ENCODE data around the gene CD151. TPM values are rescaled to one million over a fixed set of nuclear protein-coding genes. Genes with fewer than 3 reads are reported as not detected.

CD151 gene
- total and polyA plus RNA-seq, 5 experiments from 2014 or later, result 9.4 to 24.3 (median 11.2) TPM

DNA sequence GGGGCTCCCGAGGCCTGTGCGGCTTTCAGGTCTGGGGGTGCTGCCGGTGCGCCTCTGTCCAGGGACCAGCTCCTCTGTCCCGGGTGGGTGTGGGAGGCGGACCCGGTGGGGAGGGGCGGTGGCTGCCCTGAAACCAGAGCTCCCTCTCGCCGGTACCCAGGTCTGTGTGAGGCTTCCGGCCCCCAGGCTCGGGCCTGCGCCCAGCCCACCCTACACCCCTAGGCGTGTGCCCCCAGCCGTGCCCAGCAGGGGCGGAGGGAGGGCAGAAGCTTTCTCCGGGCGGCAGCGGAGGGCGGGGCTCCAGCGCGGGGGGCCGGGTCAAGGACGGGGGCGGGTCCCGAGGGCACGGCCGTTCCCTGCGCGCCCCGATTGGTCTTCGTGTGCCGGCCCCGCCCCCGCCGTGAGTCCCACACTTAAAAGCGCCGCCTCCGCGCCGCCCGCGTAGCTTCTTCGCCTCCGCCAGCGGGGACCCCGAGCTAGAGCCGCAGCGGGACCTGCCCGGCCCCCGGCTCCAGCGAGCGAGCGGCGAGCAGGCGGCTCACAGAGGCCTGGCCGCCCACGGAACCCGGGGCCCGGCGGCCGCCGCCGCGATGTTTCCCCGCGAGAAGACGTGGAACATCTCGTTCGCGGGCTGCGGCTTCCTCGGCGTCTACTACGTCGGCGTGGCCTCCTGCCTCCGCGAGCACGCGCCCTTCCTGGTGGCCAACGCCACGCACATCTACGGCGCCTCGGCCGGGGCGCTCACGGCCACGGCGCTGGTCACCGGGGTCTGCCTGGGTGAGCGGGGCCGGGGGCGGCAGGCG lies 13.4 kb upstream of the CD151 start:
- ATAC-seq, result peak; percentile 71 to 72
- peak; percentile 87 to 98 (median 93) for DNase-seq
- Mint-ChIP-seq H3K9me3 (no peaks in the 10 kb centered on the region), H3K4me3 (peak overlapping the region; percentile 77 to 92 (median 86)), H3K27me3 (peaks cover 0 to 2% (median 0%) of the 10 kb centered on the region in 5 donors), H3K27ac (peak overlapping the region in 9 of 10 donors; percentile 57 to 95 (median 89)), H3K36me3 (peaks cover 0 to 23% (median 4%) of the 10 kb centered on the region in 3 donors), H3K4me1 (peaks cover 4 to 20% (median 20%) of the 10 kb centered on the region in 4 donors)
- POLR2A ChIA-PET, result interaction anchor here (0.6 to 6.0 kb wide), 25 partner anchors 8 to 612 kb away, joined by 3 to 127 read pairs (median 5); partner anchors contain the start of genes BET1L, CD151, CHID1 and CRACR2B

DNA sequence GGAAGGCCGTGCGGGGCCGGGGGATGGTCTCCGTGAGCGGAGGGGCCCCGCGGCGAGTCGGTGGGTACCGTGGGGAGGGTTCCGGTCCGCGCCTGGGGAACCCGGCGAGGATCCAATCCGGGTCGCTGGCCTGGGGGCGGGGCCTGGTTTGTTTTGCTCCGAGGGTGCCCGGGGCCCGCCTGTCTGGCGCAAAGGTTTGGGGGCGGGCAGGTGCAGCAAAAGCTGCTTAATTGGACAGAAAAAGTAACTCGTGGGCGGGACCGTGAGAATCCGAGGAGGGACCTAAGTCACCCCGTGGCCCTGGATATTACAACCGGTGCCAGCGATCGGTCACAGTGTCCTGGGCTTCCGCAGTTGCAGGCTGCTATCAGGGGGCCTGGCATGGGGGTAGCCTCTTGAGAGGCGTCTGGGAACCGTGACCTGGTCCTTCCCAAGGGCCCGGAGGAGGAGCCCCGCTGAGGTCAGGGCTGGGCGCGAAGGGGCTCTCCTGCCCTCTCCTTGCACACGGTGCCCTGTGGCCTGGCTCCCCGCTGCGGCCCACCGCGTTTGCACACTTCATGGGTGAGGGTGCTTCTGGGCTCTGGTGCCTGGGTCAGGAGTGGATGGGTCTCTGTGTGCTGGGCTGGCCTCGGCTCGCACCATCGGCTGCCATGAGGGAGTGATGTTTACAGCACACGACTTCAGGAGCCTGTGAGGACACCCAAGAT lies 12.7 kb upstream of the CD151 start:
- Mint-ChIP-seq H3K36me3 (peaks cover 0 to 28% (median 10%) of the 10 kb centered on the region in 3 donors), H3K27me3 (peaks cover 0 to 5% (median 0%) of the 10 kb centered on the region in 5 donors), H3K4me1 (peaks cover 4 to 22% (median 20%) of the 10 kb centered on the region in 4 donors), H3K4me3 (peak overlapping the region; percentile 79 to 92 (median 88)), H3K9me3 (no peaks in the 10 kb centered on the region), H3K27ac (peak overlapping the region; percentile 57 to 95 (median 89))
- POLR2A ChIA-PET, result interaction anchor here (0.6 to 6.0 kb wide), 17 partner anchors 9 to 613 kb away, joined by 3 to 127 read pairs (median 9); partner anchors contain the start of genes BET1L, CD151, CHID1 and CRACR2B
- peak; percentile 79 to 81 for ATAC-seq
- DNase-seq, result peak; percentile 92 to 97 (median 96)

DNA sequence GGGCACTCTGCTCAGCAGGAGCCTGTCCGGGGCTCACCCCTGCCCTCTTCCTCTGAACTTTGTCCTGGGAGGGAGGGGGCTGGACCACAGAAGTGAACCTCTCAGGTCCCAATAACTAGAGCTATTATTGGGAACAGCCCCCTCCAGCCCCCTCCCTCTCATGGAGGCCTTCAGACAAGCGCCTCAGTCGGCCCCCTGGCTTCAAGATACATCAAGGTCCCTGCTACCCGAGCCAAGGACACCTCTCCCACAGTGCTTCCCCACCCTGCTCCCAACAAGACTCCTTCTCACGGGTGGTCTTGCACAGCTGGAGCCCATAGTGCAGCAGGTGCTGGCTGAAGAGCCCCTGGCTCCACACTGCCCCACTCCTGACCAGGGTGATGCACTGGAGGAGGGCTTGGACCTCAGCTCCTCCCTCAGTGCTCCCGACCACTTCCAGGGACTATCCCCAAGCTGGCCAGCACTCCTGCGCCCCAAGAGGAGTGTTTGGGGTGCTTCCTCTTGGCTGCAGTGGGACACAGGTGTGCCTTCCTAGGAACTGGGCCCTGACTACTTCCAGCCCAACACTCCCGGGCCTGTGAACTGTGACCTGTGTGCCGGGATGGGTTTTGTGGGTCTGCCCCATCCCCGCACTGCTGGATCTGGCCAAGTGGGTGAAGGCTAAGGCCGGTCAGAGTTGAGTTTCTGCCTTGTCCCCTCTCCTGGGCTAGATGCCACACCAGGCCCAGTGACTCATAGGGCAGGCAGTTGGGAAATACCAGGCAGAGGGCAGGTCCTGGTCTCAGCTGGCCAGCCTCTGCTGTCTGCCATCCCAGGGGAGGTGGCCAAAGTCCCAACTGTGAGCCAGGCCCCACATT lies 11.9 kb upstream of the CD151 start:
- DNase-seq, result no peak
- peaks cover 0 to 9% (median 0%) of the 10 kb centered on the region in 5 donors for H3K27me3 Mint-ChIP-seq
- no peak for ATAC-seq
- H3K27ac Mint-ChIP-seq, result peak overlapping the region in 7 of 10 donors; percentile 62 to 92 (median 77)
- POLR2A ChIA-PET, result interaction anchor here (1.0 to 6.0 kb wide), 11 partner anchors 10 to 125 kb away, joined by 3 to 127 read pairs (median 24); partner anchors contain the start of genes CD151, CHID1, CRACR2B and GATD1
- H3K4me1 Mint-ChIP-seq, result peaks cover 4 to 23% (median 20%) of the 10 kb centered on the region in 4 donors
- H3K36me3 Mint-ChIP-seq, result peaks cover 0 to 34% (median 12%) of the 10 kb centered on the region in 3 donors
- no peaks in the 10 kb centered on the region for H3K9me3 Mint-ChIP-seq
- peak overlapping the region; percentile 79 to 92 (median 88) for H3K4me3 Mint-ChIP-seq

DNA sequence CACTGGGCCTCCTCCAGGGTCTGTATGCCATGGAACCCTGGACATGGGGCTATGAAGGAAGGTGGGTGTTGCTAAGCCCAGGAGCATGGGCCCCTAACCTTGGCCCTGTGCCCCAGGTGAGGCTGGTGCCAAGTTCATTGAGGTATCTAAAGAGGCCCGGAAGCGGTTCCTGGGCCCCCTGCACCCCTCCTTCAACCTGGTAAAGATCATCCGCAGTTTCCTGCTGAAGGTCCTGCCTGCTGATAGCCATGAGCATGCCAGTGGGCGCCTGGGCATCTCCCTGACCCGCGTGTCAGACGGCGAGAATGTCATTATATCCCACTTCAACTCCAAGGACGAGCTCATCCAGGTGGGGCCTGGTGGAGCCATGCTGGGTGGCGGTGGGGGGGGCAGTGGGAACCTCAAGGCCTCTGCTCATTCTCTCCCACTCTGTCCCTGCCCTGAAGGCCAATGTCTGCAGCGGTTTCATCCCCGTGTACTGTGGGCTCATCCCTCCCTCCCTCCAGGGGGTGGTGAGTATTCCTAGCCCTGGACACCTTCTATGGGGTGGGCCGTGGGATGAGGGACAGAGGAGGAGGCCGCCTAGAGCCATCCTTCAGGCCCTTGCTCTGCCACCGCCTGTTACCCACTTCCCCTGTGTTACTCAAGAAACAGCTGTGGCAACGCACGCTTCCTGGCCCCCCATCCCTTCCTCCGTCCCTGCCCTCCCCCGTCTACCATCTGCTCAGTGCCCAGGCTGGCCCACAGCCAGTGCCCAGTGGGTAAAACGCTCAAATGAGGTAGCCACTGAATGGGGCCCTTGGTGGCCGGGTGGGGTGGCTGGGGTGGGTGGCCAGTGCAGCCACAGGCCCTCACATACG lies 11.0 kb upstream of the CD151 start:
- ATAC-seq (no peak), DNase-seq (no peak)
- H3K4me3 Mint-ChIP-seq, result peak overlapping the region in 9 of 10 donors; percentile 44 to 92 (median 87)
- H3K9me3 Mint-ChIP-seq, result no peaks in the 10 kb centered on the region
- H3K27me3 Mint-ChIP-seq, result peaks cover 0 to 14% (median 0%) of the 10 kb centered on the region in 5 donors
- H3K36me3 Mint-ChIP-seq, result peaks cover 0 to 34% (median 12%) of the 10 kb centered on the region in 3 donors
- POLR2A ChIA-PET, result interaction anchor here (1.5 to 6.0 kb wide), 6 partner anchors 11 to 21 kb away, joined by 8 to 127 read pairs (median 74); partner anchors contain the start of genes CD151, CRACR2B, PIDD1 and POLR2L
- peaks cover 4 to 28% (median 23%) of the 10 kb centered on the region in 4 donors for H3K4me1 Mint-ChIP-seq
- peak overlapping the region in 3 of 10 donors; percentile 4 to 43 (median 14) for H3K27ac Mint-ChIP-seq

DNA sequence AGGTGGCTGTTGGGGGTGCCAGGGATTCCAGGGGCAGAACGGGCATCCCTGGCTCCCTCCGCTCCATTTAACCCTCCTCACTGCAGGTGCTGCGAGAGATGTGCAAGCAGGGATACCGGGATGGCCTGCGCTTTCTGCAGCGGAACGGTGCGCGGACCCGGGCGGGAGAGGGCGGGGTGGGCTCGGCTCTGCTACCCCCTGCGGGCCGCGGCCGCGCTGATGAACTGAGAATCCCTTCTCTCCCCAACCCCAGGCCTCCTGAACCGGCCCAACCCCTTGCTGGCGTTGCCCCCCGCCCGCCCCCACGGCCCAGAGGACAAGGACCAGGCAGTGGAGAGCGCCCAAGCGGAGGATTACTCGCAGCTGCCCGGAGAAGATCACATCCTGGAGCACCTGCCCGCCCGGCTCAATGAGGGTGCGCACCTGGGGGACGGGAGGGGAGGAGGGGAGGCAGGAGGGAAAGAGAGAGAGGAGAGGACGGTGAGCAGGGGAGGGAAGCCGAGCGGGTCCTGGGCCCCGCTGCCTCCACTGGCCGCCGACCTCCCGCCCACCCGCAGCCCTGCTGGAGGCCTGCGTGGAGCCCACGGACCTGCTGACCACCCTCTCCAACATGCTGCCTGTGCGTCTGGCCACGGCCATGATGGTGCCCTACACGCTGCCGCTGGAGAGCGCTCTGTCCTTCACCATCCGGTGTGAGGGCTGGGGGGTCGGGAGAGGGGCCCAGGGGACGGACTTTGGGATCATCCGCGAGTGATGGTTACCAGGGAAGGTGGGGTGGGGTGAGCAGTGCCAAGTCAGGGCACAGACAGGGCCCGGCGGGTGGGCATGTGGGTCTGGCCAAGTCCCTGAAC lies 9.1 kb upstream of the CD151 start:
- peaks cover 0 to 26% (median 11%) of the 10 kb centered on the region in 5 donors for H3K27me3 Mint-ChIP-seq
- peak overlapping the region in 1 of 10 donors; percentile 62 for H3K27ac Mint-ChIP-seq
- ATAC-seq (no peak), DNase-seq (no peak)
- POLR2A ChIA-PET, result interaction anchor here (0.7 to 6.0 kb wide), 6 partner anchors 9 to 194 kb away, joined by 3 to 127 read pairs (median 6); partner anchors contain the start of genes CD151, CRACR2B and RPLP2
- H3K4me1 Mint-ChIP-seq, result peaks cover 7 to 36% (median 34%) of the 10 kb centered on the region in 4 donors
- no peaks in the 10 kb centered on the region for H3K9me3 Mint-ChIP-seq
- peaks cover 0 to 34% (median 12%) of the 10 kb centered on the region in 3 donors for H3K36me3 Mint-ChIP-seq
- no peak overlapping the region for H3K4me3 Mint-ChIP-seq

DNA sequence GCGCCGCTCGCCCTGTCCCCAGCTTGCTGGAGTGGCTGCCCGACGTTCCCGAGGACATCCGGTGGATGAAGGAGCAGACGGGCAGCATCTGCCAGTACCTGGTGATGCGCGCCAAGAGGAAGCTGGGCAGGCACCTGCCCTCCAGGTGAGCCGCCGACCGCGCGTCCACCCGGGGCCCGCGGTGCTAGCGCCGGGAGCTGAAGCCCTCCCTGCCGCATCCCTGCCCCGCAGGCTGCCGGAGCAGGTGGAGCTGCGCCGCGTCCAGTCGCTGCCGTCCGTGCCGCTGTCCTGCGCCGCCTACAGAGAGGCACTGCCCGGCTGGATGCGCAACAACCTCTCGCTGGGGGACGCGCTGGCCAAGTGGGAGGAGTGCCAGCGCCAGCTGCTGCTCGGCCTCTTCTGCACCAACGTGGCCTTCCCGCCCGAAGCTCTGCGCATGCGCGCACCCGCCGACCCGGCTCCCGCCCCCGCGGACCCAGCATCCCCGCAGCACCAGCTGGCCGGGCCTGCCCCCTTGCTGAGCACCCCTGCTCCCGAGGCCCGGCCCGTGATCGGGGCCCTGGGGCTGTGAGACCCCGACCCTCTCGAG lies 8.4 kb upstream of the CD151 start:
- POLR2A ChIA-PET, result interaction anchor here (1.0 to 3.0 kb wide), 3 partner anchors 15 to 20 kb away, joined by 4 to 10 read pairs (median 5); partner anchors contain the start of genes PIDD1 and RPLP2
- Mint-ChIP-seq H3K36me3 (peaks cover 0 to 34% (median 12%) of the 10 kb centered on the region in 3 donors), H3K27ac (no peak overlapping the region), H3K4me1 (peaks cover 7 to 41% (median 40%) of the 10 kb centered on the region in 4 donors), H3K4me3 (no peak overlapping the region), H3K9me3 (no peaks in the 10 kb centered on the region), H3K27me3 (peaks cover 0 to 33% (median 14%) of the 10 kb centered on the region in 5 donors)
- ATAC-seq (no peak), DNase-seq (no peak)

DNA sequence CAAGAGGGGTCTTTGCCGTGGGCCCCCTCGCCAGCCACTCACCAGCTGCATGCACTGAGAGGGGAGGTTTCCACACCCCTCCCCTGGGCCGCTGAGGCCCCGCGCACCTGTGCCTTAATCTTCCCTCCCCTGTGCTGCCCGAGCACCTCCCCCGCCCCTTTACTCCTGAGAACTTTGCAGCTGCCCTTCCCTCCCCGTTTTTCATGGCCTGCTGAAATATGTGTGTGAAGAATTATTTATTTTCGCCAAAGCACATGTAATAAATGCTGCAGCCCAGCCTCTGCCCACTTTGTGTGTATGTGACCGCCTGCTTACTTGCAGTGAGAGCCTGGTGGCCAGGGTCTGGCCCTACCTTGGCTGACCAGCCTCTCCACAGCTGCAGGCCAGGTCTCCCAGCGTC lies 7.8 kb upstream of the CD151 start:
- peak overlapping the region in 1 of 10 donors; percentile 28 for H3K27ac Mint-ChIP-seq
- H3K27me3 Mint-ChIP-seq, result peaks cover 0 to 38% (median 14%) of the 10 kb centered on the region in 5 donors
- no peaks in the 10 kb centered on the region for H3K9me3 Mint-ChIP-seq
- no peak overlapping the region for H3K4me3 Mint-ChIP-seq
- POLR2A ChIA-PET, result interaction anchor here (1.0 to 3.0 kb wide), 3 partner anchors 16 to 20 kb away, joined by 4 to 10 read pairs (median 5); partner anchors contain the start of genes PIDD1 and RPLP2
- DNase-seq, result no peak
- H3K36me3 Mint-ChIP-seq, result peaks cover 0 to 34% (median 12%) of the 10 kb centered on the region in 3 donors
- H3K4me1 Mint-ChIP-seq, result peaks cover 10 to 46% (median 44%) of the 10 kb centered on the region in 4 donors
- no peak for ATAC-seq

DNA sequence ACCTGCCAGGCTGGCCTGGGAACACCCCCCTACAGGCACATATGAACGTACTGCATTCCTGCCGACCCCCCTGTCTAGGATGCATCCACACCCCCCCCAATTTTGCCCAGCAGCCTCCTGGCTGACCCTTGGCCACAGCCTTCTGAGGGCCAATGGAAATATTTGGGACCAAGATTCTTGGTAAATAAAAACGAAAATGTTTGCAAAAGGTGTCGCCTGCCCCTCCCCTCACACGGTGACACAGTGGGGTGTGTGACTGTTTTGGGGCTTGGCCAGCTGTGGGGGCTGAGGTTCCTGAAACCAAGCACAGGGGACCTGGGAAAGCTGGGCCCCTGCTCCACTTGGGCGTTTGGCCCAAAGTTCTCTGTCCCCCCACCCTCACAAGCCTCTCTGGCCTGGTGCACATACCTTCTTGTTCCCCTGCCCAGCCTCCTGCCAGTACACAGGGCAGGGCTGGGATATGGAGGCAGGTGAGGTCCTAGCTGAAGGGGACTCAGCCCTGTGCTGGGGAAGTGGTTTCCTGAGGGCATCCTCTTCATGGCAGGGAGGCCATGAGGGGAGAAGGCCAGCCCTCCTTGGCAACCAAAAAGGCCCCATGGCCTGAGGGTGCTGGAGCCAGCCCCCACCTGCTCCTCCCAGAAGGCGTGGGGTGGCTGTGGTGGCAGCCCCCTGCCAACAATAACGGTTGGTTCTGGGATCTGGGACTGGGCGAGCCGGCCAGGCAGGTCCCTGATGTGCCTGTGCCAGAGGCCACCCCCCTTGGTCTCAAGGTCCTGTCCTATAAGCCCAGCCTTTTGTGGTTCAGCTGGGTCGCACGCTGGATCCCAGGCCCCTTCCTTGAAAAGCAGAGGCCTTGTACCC lies 7.2 kb upstream of the CD151 start:
- Mint-ChIP-seq H3K4me3 (no peak overlapping the region), H3K9me3 (no peaks in the 10 kb centered on the region), H3K36me3 (peaks cover 0 to 34% (median 12%) of the 10 kb centered on the region in 3 donors), H3K4me1 (peaks cover 10 to 53% (median 42%) of the 10 kb centered on the region in 4 donors), H3K27ac (peak overlapping the region in 1 of 10 donors; percentile 28), H3K27me3 (peaks cover 0 to 40% (median 14%) of the 10 kb centered on the region in 5 donors)
- POLR2A ChIA-PET, result interaction anchor here (0.6 to 3.0 kb wide), 7 partner anchors 15 to 133 kb away, joined by 3 to 10 read pairs (median 4); partner anchors contain the start of genes PIDD1 and TSPAN4
- DNase-seq (no peak), ATAC-seq (no peak)

DNA sequence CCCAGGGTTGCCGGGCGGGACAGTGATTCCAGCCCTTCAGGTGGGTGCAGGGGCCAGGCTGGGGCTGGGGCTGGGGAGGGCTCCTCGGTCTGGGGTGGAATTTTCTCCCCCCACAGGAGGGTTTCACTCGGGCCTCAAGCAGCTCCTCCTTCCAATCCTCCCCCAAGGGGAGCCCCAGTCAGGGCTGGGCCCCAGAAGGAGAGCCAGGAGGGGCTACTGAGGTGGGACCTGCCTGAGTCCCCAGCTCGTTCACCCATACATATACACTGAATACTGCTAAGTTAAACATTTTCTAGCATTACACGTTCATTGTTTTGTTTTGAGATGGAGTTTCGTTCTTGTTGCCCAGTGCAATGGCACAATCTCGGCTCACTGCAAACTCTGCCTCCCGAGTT lies 6.5 kb upstream of the CD151 start:
- no peak overlapping the region for H3K27ac Mint-ChIP-seq
- peaks cover 7 to 51% (median 37%) of the 10 kb centered on the region in 4 donors for H3K4me1 Mint-ChIP-seq
- peak overlapping the region; percentile 61 to 81 (median 70) for H3K4me3 Mint-ChIP-seq
- ATAC-seq (no peak), DNase-seq (no peak)
- POLR2A ChIA-PET, result interaction anchor here (0.6 to 3.0 kb wide), 6 partner anchors 15 to 134 kb away, joined by 3 to 10 read pairs (median 4); partner anchors contain the start of gene TSPAN4
- H3K36me3 Mint-ChIP-seq, result peaks cover 0 to 34% (median 12%) of the 10 kb centered on the region in 3 donors
- H3K27me3 Mint-ChIP-seq, result peaks cover 0 to 40% (median 14%) of the 10 kb centered on the region in 5 donors
- H3K9me3 Mint-ChIP-seq, result no peaks in the 10 kb centered on the region

Data from naive thymus-derived CD8-positive, alpha-beta T cell (primary cell).